SK-N-SH (cell line): Measurements from ENCODE around the gene APBA3.

Experiments
- CHD2 ChIP-seq: fragments of 150-350 bp; IDR thresholded peaks from 2 replicates; pipeline ENCODE4 v1.6.1; 2018; ENCODE audit warnings: low read length; ENCODE audit not compliant: partially characterized antibody
- EP300 ChIP-seq, 2 experiments: IDR thresholded peaks; 2 replicates each; pipeline versions ENCODE4 v1.4.0 to v1.6.1; 2012; ENCODE audit warnings: borderline replicate concordance in 1 of 2, low read depth in 1 of 2, low read length in 1 of 2
- JUND ChIP-seq: IDR thresholded peaks from 2 replicates; pipeline ENCODE4 v1.4.0; 2012
- NRF1 ChIP-seq: IDR thresholded peaks from 2 replicates; pipeline ENCODE4 v1.6.1; 2012; ENCODE audit warnings: low read depth, mild to moderate bottlenecking, low read length
- TAF1 ChIP-seq: IDR thresholded peaks from 2 replicates; pipeline ENCODE4 v1.6.1; 2012; ENCODE audit warnings: low read depth, mild to moderate bottlenecking, low read length, moderate library complexity, borderline replicate concordance
- TF ChIP-seq, protein P1 (sequence below): fragments of 200-600 bp; sonication (generic); IDR thresholded peaks from 2 replicates; pipeline ENCODE4 v1.6.1; 2017; ENCODE audit warnings: antibody characterized with exemption, mild to moderate bottlenecking, moderate library complexity
- TF ChIP-seq, protein P2 (sequence below): fragments of 150-350 bp; IDR thresholded peaks from 2 replicates; pipeline ENCODE4 v1.6.1; 2017; ENCODE audit warnings: antibody characterized with exemption, low read length, low read depth, borderline replicate concordance

DNA sequence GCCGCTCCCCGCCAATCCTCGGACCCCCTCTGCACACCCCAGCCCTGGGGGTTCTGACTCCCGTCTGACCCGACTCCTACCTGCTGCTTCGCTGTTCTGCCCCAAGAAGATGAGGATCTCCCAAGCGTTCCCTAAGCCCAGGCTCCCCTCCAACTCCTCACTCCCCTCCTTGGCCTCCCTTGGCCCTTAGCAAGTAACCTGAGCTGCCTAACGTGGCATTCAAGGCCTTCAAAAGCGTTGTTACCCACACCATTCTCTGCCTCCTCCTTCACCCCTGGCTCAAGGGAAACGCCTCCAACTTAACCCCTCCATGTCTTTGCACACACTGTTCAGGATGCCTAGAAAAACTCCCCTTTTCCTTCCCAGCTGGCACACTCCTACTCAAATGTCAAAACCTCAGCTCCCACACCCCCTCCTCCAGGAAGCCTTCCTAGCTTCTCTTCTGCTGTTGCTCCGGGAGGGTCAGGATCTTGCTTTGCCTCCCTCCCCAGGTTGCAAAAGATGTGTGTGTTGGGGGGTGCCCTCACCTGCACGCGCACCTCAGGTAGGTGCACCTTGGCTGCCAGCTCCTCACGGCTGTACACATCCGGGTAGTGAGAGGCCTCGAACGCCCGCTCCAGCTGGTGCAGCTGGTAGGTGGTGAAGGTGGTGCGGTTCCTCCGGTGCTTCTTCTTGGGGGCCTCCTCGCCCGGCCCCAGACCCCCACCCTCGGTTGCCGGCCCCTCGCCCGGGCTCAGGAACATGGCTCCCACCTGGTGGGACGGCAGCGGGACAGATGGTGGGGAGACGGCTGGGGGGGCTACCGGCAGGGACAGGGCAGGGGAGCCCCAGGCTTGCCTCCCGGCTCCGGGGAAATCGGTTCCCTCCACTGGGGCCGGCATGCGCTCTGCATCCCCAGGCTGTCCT is 9.8 kb upstream of the APBA3 start:
- TF ChIP-seq, protein P1, sequence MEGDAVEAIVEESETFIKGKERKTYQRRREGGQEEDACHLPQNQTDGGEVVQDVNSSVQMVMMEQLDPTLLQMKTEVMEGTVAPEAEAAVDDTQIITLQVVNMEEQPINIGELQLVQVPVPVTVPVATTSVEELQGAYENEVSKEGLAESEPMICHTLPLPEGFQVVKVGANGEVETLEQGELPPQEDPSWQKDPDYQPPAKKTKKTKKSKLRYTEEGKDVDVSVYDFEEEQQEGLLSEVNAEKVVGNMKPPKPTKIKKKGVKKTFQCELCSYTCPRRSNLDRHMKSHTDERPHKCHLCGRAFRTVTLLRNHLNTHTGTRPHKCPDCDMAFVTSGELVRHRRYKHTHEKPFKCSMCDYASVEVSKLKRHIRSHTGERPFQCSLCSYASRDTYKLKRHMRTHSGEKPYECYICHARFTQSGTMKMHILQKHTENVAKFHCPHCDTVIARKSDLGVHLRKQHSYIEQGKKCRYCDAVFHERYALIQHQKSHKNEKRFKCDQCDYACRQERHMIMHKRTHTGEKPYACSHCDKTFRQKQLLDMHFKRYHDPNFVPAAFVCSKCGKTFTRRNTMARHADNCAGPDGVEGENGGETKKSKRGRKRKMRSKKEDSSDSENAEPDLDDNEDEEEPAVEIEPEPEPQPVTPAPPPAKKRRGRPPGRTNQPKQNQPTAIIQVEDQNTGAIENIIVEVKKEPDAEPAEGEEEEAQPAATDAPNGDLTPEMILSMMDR: no peak
- TF ChIP-seq JUND (no peak), NRF1 (no peak), CHD2 (no peak), EP300 (IDR thresholded peaks at IDR 0.05; ENCODE audit: borderline replicate concordance in 1 of 2, low read depth in 1 of 2, low read length in 1 of 2) (no peak), TAF1 (no peak)
- TF ChIP-seq, protein P2, sequence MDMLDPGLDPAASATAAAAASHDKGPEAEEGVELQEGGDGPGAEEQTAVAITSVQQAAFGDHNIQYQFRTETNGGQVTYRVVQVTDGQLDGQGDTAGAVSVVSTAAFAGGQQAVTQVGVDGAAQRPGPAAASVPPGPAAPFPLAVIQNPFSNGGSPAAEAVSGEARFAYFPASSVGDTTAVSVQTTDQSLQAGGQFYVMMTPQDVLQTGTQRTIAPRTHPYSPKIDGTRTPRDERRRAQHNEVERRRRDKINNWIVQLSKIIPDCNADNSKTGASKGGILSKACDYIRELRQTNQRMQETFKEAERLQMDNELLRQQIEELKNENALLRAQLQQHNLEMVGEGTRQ: no peak
